HTERT RPE-1 (cell line): Measurements from ENCODE around the gene CGB1.
"Not testable (repeated sequence)": the region's sequence is repeated elsewhere in the genome, so short reads cannot be mapped to it uniquely, and the experiment has no call there.

Experiments used
- in situ Hi-C: fragments of 300-500 bp; cut with MboI; formaldehyde crosslinking; loops from 4 replicates; pipeline ENCODE4 v1.14.3; 2020; ENCODE audit warnings: low sequenced_read_pairs

CGB1 gene

GRCh38 chr19:49059053-49059452, 22.4 kb upstream of the CGB1 start:
- in situ Hi-C loops = no loop called here

DNA sequence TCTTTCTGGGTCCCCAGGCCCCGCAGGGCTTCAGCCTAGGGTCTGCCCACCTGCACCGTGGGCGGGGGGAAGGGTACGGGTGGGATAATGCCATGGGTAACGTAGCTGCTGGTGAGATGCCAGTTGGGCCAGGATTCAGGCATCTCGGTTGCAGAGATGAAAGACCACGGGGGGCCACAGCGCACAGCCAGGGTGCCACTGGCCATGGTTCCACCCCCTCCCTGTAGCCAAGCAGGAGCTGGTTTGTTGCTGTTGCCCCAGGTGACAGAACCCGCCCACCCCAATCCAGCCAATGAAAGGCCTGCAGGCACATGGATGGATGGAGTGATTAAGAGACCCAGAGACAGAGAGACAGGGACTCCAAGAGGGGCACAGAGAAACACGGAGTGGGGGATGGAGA, 21.9 kb upstream of the CGB1 start:
- in situ Hi-C loops = no loop called here

DNA sequence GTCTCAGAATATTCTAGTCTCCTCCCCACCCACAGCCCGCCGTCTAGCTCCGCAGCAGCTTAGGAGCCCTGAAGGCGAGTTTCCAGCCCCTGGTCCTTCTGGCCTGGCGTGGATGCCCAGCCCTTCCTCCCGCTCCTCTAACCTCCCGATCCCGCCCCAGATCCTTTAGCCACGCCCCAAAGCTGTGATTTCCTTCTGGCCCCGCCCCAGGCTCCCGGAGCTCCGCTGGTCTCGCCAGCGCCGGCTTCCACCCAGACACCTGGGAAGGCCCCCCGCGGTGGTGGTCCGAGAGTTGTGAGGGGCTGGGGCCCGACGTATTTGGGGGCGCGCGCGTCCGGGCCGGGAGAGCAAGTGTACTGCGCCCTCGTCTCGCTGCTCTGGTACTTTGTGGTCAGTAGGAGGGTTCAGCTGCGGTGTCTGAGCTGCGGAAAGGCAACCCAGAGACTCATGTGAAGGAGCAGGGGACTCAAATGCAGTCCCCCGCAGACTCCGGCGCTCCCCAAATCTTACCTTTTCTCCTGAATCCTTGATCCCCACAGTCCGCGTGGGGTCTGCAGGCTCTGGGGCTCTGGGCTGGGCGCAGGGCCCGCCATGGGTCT, 21.0 kb upstream of the CGB1 start, which contains the start of gene CGB7:
Gene CGB7, minus strand, starts transcription at position 114 of the 599 bp plus-strand sequence. CDS start 2,374 bp downstream, outside the sequence.
- in situ Hi-C loops = no loop called here

GRCh38 chr19:49056902-49057596, 20.4 kb upstream of the CGB1 start:
- in situ Hi-C loops = not testable (repeated sequence)

- in situ Hi-C loops = no loop called here
These were observed 19.6 kb upstream of the CGB1 start for GRCh38 chr19:49056101-49056901.

DNA sequence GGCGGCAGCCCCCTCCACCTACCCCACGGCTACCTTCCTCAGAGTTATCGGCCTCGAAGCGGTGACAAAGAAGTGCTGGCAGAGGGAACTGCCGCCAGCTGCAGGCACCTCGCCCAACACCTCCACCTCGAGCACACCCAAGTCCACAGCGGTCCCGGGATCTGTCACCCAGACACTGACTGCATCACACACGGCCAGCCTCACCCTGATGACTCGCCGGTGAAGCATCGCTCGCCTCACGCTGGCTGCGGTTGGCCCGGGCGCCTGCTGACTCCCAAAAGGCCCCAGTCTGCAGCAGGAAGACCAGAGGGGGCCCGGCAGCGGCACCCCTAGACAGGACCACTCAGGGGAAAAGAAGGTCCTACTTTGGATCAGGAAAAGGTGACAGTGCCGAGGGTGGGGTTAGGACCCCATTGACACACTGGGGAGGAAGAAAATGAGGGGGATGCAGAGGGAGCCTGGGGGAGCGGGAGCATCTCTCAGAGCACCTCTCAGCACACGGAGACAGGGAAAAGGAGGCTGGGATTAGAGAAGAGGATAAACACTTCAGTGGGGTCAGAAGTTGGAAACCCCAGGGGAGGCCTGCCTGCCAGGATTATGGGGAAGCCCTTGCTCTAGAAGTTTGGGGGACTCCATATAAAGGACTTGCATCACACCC, 13.8 kb upstream of the CGB1 start:
- in situ Hi-C loops = not testable (repeated sequence)

GRCh38 chr19:49049834-49050233, 13.1 kb upstream of the CGB1 start:
- in situ Hi-C loops = not testable (repeated sequence)

DNA sequence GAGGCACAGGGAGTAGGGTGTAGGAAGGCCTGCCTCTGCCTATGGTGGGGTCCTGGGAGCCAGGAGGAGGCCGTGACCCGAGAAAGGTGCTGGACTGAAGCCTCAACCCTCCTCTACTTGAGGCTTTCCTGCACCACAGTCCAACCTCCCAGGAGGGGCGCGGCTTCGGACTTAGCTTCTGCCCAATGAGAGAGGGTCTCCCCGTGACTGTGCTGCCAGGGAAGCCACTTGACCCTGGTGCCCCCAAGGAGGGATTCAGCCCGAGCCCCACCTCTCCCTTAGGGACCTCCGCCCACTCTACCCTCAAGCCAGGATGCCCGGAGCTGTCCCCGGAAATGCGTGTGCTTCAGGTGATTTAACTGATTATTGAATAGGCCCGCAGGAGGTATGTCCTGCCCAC, 12.3 kb upstream of the CGB1 start, which contains the start of gene CGB8:
Gene CGB8, minus strand, starts transcription at position 101 of the 400 bp plus-strand sequence. CDS start 372 bp downstream, outside the sequence.
- in situ Hi-C loops = not testable (repeated sequence)

- in situ Hi-C loops = not testable (repeated sequence)
These were observed 6.9 kb upstream of the CGB1 start, which contains the start of gene CGB5 for GRCh38 chr19:49043548-49043947. CGB5 (plus strand) TSS chr19:49043848; CDS start chr19:49044210, 362 bp downstream.

DNA sequence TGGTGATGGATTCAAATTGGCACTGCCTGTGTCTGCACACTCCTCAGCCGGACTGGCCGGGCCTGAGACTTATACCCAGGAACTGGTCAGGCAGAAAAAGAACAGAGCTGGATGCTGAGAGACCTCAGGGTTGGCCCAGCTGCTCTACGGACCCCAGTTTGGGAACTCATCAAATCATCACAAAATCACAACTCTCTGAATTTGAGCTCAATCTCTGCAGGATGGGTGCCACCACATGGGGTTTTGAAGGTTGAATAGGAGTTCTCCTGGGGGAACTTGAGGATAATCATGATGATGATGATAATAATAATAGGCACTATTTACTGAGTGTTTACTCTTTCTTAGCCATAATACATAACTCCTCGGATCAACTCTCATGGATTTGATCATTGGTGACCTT, 6.0 kb upstream of the CGB1 start:
- in situ Hi-C loops = not testable (repeated sequence)

- in situ Hi-C loops = no loop called here
These were observed 5.5 kb upstream of the CGB1 start for GRCh38 chr19:49042177-49042576.

- in situ Hi-C loops = not testable (repeated sequence)
These were observed 3.0 kb upstream of the CGB1 start for GRCh38 chr19:49039736-49040135.

- in situ Hi-C loops = not testable (repeated sequence)
These were observed 2.0 kb upstream of the CGB1 start for GRCh38 chr19:49038557-49039276.

- in situ Hi-C loops = not testable (repeated sequence)
These were observed 1.4 kb upstream of the CGB1 start for GRCh38 chr19:49038111-49038510.

GRCh38 chr19:49031642-49032301, 4.9 kb downstream of the CGB1 start, which contains the start of gene CGB2:
CGB2 (plus strand) TSS chr19:49031890; CDS start chr19:49032096, 206 bp downstream.
- in situ Hi-C loops = not testable (repeated sequence)

GRCh38 chr19:49030323-49030722, 6.4 kb downstream of the CGB1 start:
- in situ Hi-C loops = not testable (repeated sequence)

DNA sequence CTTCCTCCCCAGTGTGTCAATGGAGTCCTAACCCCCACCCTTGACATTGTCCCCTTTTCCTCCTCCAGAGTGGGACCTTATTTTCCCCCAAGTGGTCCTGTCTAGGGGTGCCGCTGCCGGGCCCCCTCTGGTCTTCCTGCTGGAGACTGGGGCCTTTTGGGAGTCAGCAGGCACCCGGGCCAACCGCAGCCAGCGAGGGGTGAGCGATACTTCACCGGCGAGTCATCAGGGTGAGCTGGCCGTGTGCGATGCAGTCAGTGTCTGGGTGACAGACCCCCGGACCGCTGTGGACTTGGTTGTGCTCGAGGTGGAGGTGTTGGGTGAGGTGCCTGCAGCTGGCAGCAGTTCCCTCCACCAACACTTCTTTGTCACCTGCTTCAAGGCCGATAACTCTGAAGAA, 6.9 kb downstream of the CGB1 start:
- in situ Hi-C loops = not testable (repeated sequence)

GRCh38 chr19:49028686-49029085, 8.0 kb downstream of the CGB1 start:
- in situ Hi-C loops = not testable (repeated sequence)

DNA sequence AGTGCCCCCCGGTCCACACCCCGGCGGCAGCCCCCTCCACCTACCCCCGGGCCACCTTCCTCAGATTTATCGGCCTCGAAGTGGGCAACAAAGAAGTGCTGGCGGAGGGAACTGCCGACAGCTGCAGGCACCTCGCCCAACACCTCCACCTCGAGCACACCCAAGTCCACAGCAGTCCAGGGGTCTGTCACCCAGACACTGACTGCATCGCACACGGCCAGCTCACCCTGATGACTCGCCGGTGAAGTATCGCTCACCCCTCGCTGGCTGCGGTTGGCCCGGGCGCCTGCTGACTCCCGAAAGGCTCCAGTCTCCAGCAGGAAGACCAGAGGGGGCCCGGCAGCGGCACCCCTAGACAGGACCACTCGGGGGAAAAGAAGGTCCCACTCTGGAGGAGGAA, 11.1 kb downstream of the CGB1 start:
- in situ Hi-C loops = not testable (repeated sequence)

GRCh38 chr19:49025088-49025487, 11.6 kb downstream of the CGB1 start:
- in situ Hi-C loops = not testable (repeated sequence)
